ENCODE results near the gene CACNG5. TPM values are rescaled to one million over a fixed set of nuclear protein-coding genes. Genes with fewer than 3 reads are reported as not detected.

CACNG5 gene
- 0.63 TPM for total RNA-seq

GRCh38 chr17:66834919-66835454, at the start of gene CACNG5:
Gene CACNG5, plus strand, starts transcription at chr17:66835117. Its CDS starts 42,216 bp downstream, at chr17:66877333.

Small RNA genes lying within 50 kb of the gene (small RNA-seq; reads per million reads assigned to genes)
- gene MIR634 (ENCODE audit: low replicate concordance) (not detected), gene RNA5SP446 (ENCODE audit: low replicate concordance) (not detected)

Other genes with a start within 250 kb of the CACNG5 start
- 62.3 TPM for gene CACNG4, start 129.6 kb downstream of the CACNG5 start, total RNA-seq
- gene CACNG1, start 209.4 kb downstream of the CACNG5 start, total RNA-seq, result 0.63 TPM

All from parietal lobe (tissue), 2 donors.